Measurements from ENCODE around the gene SPN. TPM values are rescaled to one million over a fixed set of nuclear protein-coding genes. Genes with fewer than 3 reads are reported as not detected.

SPN gene
- total RNA-seq, 2 donors from 2014 or later, result 1.4 to 3.7 TPM

- ATAC-seq (no peak), DNase-seq (no peak)
- intact Hi-C loops (cut with DNase I), result no loop called here
Observed at GRCh38 chr16:29719063-29719462, 56.0 kb downstream of the SPN start.

Other genes starting within 250 kb of the SPN start
- gene BOLA2, start 208.9 kb upstream of the SPN start, total RNA-seq, result 1 to 10 TPM; 1.4 to 4.2 TPM
- 10 to 100 TPM; 13.0 to 18.0 TPM for gene SLX1B, start 208.7 kb upstream of the SPN start, total RNA-seq
- 1 to 10 TPM; 3.4 to 4.0 TPM for gene SULT1A4, start 203.3 kb upstream of the SPN start, total RNA-seq
- 10 to 100 TPM; 22.1 to 23.4 TPM for gene NPIPB12, start 156.8 kb upstream of the SPN start, total RNA-seq
- 10 to 100 TPM; 20.4 to 22.0 TPM for gene QPRT, start 15.9 kb downstream of the SPN start, total RNA-seq
- 1 to 10 TPM; 1.3 to 1.7 TPM for gene C16orf54, start 82.7 kb downstream of the SPN start, total RNA-seq
- gene ZG16, start 115.0 kb downstream of the SPN start, total RNA-seq, result not detected
- 10 to 100 TPM; 22.1 to 30.1 TPM for gene KIF22, start 127.5 kb downstream of the SPN start, total RNA-seq
- 10 to 100 TPM; 84.8 to 96.7 TPM for gene MAZ, start 143.3 kb downstream of the SPN start, total RNA-seq
- 1 to 10 TPM; 2.2 to 3.0 TPM for gene PRRT2, start 148.9 kb downstream of the SPN start, total RNA-seq
- 10 to 100 TPM; 15.1 to 16.6 TPM for gene PAGR1, start 152.9 kb downstream of the SPN start, total RNA-seq
- gene MVP, start 157.2 kb downstream of the SPN start, total RNA-seq, result 10 to 100 TPM; 72.7 to 82.4 TPM
- gene CDIPT, start 200.0 kb downstream of the SPN start, total RNA-seq, result 10 to 100 TPM; 88.8 to 90.8 TPM
- 1 to 10 TPM in 1 of 2 donors, under 1 TPM in 1; 0.82 to 1.8 TPM for gene SEZ6L2, start 236.3 kb downstream of the SPN start, total RNA-seq
- 1 to 10 TPM in 1 of 2 donors, under 1 TPM in 1; 0.59 to 1.0 TPM for gene ASPHD1, start 237.2 kb downstream of the SPN start, total RNA-seq